OCI-LY3 (cell line): ENCODE data around the gene MAP4K3.

Source experiments
- H2AFZ ChIP-seq: fragments of 200-600, 300-600 bp; shearing (Covaris generic); 2 replicates; pipeline ENCODE4 v1.6.0; 2014; ENCODE audit warnings: antibody characterized with exemption, low read depth, low read length
- H3K27ac ChIP-seq: fragments of 200-600, 300-600 bp; sonication (generic); 2 replicates; pipeline ENCODE4 v1.5.1; 2014; ENCODE audit warnings: mild to moderate bottlenecking, low read length, moderate library complexity, mixed read lengths
- H3K27me3 ChIP-seq: fragments of 200-600, 300-600 bp; sonication (generic); 2 replicates; pipeline ENCODE4 v1.6.1; 2014; ENCODE audit warnings: low read depth, low read length, mixed read lengths
- H3K36me3 ChIP-seq: fragments of 200-600, 300-600 bp; sonication (generic); replicated peaks from 2 replicates; pipeline ENCODE3; 2014; ENCODE audit warnings: low read depth, low read length, mixed read lengths
- H3K4me1 ChIP-seq: fragments of 300-600, 200-600 bp; sonication (generic); 2 replicates; pipeline ENCODE4 v1.6.1; 2014; ENCODE audit warnings: low read length, mixed read lengths
- H3K4me2 ChIP-seq: fragments of 200-600, 300-600 bp; sonication (generic); 2 replicates; pipeline ENCODE4 v1.6.1; 2014; ENCODE audit warnings: low read length, mixed read lengths
- H3K4me3 ChIP-seq: fragments of 300-600, 200-600 bp; sonication (generic); 2 replicates; pipeline ENCODE4 v1.5.1; 2014; ENCODE audit warnings: antibody characterized with exemption, mild to moderate bottlenecking, low read length, moderate library complexity
- H3K79me2 ChIP-seq: fragments of 300-600, 200-600 bp; shearing (Covaris generic); 2 replicates; pipeline ENCODE4 v1.6.1; 2014; ENCODE audit warnings: mild to moderate bottlenecking, low read length, mixed read lengths
- H3K9ac ChIP-seq: fragments of 300-600, 200-600 bp; shearing (Covaris generic); 2 replicates; pipeline ENCODE4 v1.6.0; 2014; ENCODE audit warnings: mild to moderate bottlenecking, low read length, moderate library complexity
- H3K9me3 ChIP-seq: fragments of 200-600, 300-600 bp; shearing (Covaris generic); 2 replicates; pipeline ENCODE4 v1.6.1; 2014; ENCODE audit warnings: low read length, mixed read lengths; ENCODE audit not compliant: insufficient read depth
- H4K20me1 ChIP-seq: fragments of 200-600, 300-600 bp; sonication (generic); 2 replicates; pipeline ENCODE4 v1.6.1; 2016; ENCODE audit warnings: low read length, mixed read lengths; ENCODE audit not compliant: insufficient read depth
- EZH2phosphoT487 ChIP-seq: fragments of 200-600 bp; shearing (Covaris generic); IDR thresholded peaks from 2 replicates; pipeline ENCODE4 v1.6.1; 2018; ENCODE audit warnings: antibody characterized with exemption, mixed run types, low read depth
- TF ChIP-seq, protein P1 (sequence below): fragments of 200-600, 300-600 bp; sonication (generic); IDR thresholded peaks from 2 replicates; pipeline ENCODE4 v1.5.1; 2014; ENCODE audit warnings: antibody characterized with exemption, low read length, low read depth

MAP4K3 gene

GRCh38 chr2:39370101-39370500 lies 67.0 kb downstream of the MAP4K3 start:
- Histone ChIP-seq H4K20me1 (no peaks in the 10 kb centered on the region), H3K27me3 (no peaks in the 10 kb centered on the region), H2AFZ (no peak overlapping the region), H3K27ac (no peak overlapping the region), H3K4me3 (no peak overlapping the region), H3K4me1 (no peaks in the 10 kb centered on the region), H3K9me3 (no peaks in the 10 kb centered on the region), H3K4me2 (no peak overlapping the region), H3K79me2 (no peaks in the 10 kb centered on the region), H3K9ac (no peak overlapping the region), H3K36me3 (no peaks in the 10 kb centered on the region)
- TF ChIP-seq, protein P1, sequence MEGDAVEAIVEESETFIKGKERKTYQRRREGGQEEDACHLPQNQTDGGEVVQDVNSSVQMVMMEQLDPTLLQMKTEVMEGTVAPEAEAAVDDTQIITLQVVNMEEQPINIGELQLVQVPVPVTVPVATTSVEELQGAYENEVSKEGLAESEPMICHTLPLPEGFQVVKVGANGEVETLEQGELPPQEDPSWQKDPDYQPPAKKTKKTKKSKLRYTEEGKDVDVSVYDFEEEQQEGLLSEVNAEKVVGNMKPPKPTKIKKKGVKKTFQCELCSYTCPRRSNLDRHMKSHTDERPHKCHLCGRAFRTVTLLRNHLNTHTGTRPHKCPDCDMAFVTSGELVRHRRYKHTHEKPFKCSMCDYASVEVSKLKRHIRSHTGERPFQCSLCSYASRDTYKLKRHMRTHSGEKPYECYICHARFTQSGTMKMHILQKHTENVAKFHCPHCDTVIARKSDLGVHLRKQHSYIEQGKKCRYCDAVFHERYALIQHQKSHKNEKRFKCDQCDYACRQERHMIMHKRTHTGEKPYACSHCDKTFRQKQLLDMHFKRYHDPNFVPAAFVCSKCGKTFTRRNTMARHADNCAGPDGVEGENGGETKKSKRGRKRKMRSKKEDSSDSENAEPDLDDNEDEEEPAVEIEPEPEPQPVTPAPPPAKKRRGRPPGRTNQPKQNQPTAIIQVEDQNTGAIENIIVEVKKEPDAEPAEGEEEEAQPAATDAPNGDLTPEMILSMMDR: no peak
- no peak for TF ChIP-seq EZH2phosphoT487

- Histone ChIP-seq H3K79me2 (no peaks in the 10 kb centered on the region), H3K4me3 (no peak overlapping the region), H3K36me3 (no peaks in the 10 kb centered on the region), H3K27ac (no peak overlapping the region), H3K4me2 (no peak overlapping the region), H4K20me1 (no peaks in the 10 kb centered on the region), H2AFZ (no peak overlapping the region), H3K9me3 (no peaks in the 10 kb centered on the region), H3K27me3 (no peaks in the 10 kb centered on the region), H3K4me1 (no peaks in the 10 kb centered on the region), H3K9ac (no peak overlapping the region)
- TF ChIP-seq EZH2phosphoT487: no peak
- TF ChIP-seq, protein P1: no peak
Observed at GRCh38 chr2:39368846-39369245, 68.2 kb downstream of the MAP4K3 start.

GRCh38 chr2:39368376-39368775 lies 68.7 kb downstream of the MAP4K3 start:
- Histone ChIP-seq H3K27me3 (no peaks in the 10 kb centered on the region), H3K27ac (no peak overlapping the region), H3K9me3 (no peaks in the 10 kb centered on the region), H2AFZ (no peak overlapping the region), H3K4me1 (no peaks in the 10 kb centered on the region), H3K9ac (no peak overlapping the region), H3K4me2 (no peak overlapping the region), H4K20me1 (no peaks in the 10 kb centered on the region), H3K36me3 (no peaks in the 10 kb centered on the region), H3K79me2 (no peaks in the 10 kb centered on the region), H3K4me3 (no peak overlapping the region)
- no peak for TF ChIP-seq EZH2phosphoT487
- TF ChIP-seq, protein P1: no peak

DNA sequence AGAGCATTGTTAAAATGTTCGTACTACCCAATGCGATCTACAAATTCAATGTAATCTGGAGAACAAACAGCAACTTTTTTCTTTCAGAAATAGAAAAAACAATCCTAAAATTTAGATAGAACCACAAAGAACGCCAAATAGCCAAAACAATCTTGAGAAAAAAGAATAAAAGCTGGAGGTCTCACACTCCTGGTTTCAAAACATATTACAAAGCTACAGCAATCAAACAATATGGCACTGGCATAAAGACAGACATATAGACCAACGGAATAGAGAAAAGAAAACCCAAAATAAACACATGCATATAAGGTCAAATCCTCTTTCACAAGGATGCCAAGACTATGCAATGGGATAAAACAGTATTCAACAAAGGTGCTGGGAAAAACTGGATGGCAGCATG lies 74.5 kb downstream of the MAP4K3 start:
- H4K20me1 ChIP-seq: no peaks in the 10 kb centered on the region
- H3K9ac ChIP-seq: no peak overlapping the region
- no peak overlapping the region for H3K4me3 ChIP-seq
- H3K4me2 ChIP-seq: no peak overlapping the region
- peaks cover 7% of the 10 kb centered on the region for H3K9me3 ChIP-seq
- H3K27ac ChIP-seq: no peak overlapping the region
- no peaks in the 10 kb centered on the region for H3K4me1 ChIP-seq
- no peaks in the 10 kb centered on the region for H3K36me3 ChIP-seq
- no peak overlapping the region for H2AFZ ChIP-seq
- H3K27me3 ChIP-seq: no peaks in the 10 kb centered on the region
- no peaks in the 10 kb centered on the region for H3K79me2 ChIP-seq
- TF ChIP-seq, protein P1: no peak
- no peak for TF ChIP-seq EZH2phosphoT487
